Brain pericyte (primary cell): ENCODE measurements around the gene TERB2.
A peak's percentile ranks its signal among the peaks of the same experiment; 100 is the strongest.
"Not testable (repeated sequence)": the region's sequence is repeated elsewhere in the genome, so short reads cannot be mapped to it uniquely, and the experiment has no call there.

Experiments used
- DNase-seq: peaks from one replicate; pipeline ENCODE4 v3.0.0-alpha.2; 2012; ENCODE audit warnings: low read depth, low spot score

The TERB2 gene

GRCh38 chr15:45003731-45004410 is 47.4 kb downstream of the TERB2 start:
- not testable (repeated sequence) for DNase-seq

DNA sequence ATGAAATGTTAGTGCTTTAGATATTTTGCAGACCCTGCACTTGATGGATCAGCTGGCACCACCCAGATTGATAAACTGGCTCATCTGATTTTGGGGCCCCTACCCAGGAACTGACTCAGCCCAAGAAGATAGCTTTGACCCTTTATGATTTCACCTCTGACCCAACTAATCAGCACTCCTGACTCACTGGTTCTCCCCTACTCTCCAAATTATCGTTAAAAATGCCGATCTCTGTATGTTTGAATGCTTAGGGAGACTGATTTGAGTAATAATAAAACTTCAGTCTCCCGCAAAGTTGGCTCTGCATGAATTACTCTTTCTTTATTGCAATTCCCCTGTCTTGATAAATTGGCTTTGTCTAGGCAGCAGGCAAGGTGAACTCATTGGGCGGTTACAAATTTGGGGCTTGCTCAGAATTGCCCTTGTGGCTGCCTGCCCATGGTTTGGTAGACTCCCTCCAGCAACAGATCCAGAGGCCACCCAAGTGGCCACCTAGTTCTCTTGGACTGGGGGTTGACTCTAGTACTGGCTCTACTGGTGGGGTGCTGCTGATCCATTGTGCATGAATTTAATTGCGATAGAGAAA is 48.2 kb downstream of the TERB2 start:
- not testable (repeated sequence) for DNase-seq

GRCh38 chr15:45009046-45009445 is 52.6 kb downstream of the TERB2 start:
- no peak for DNase-seq

DNA sequence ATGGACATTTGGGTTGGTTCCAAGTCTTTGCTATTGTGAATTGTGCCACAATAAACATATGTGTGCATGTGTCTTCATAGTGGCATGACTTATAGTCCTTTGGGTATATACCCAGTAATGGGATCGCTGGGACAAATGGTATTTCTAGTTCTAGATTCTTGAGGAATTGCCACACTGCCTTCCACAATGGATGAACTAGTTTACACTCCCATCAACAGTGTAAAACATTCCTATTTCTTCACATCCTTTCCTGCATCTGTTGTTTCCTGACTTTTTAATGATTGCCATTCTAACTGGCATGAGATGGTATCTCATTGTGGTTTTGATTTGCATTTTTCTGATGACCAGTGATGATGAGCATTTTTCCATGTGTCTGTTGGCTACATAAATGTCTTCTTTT is 58.6 kb downstream of the TERB2 start:
- DNase-seq = not testable (repeated sequence)

DNA sequence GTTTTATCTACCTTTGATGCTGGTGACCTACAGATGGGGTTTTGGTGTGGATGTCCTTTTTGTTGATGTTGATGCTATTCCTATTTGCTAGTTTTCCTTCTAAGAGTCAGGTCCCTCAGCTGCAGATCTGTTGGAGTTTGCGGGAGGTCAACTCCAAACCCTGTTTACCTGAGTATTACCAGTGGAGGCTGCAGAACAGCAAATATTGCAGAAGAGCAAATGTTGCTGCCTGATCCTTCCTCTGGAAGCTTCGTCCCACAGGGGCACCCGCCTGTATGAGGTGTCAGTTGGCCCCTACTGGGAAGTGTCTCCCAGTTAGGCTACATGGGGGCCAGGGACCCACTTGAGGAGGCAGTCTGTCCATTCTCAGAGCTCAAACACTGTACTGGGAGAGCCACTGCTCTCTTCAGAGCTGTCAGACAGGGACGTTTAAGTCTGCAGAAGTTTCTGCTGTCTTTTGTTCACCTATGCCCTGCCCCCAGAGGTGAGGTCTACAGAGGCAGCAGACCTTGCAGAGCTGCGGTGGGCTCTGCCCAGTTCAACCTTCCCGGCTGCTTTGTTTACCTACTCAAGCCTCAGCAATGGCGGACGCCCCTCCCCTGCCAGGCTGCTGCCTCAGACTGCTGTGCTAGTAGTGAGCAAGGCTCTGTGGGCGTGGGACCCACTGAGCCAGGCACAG is 63.9 kb downstream of the TERB2 start:
- DNase-seq = not testable (repeated sequence)

DNA sequence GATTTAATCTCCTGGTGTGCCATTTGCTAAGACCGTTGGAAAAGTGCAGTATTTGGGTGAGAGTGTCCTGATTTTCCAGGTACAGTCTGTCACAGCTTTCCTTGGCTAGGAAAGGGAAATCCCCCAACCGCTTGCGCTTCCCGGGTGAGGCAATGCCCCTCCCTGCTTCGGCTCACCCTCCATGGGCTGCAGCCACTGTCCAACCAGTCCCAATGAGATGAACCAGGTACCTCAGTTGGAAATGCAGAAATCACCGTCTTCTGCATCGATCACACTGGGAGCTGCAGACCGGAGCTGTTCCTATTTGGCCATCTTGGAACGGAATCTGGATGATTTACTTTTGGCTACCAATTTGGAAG is 64.4 kb downstream of the TERB2 start:
- DNase-seq = not testable (repeated sequence)

- DNase-seq = no peak
Observed at GRCh38 chr15:45021348-45021747, 64.9 kb downstream of the TERB2 start.

DNA sequence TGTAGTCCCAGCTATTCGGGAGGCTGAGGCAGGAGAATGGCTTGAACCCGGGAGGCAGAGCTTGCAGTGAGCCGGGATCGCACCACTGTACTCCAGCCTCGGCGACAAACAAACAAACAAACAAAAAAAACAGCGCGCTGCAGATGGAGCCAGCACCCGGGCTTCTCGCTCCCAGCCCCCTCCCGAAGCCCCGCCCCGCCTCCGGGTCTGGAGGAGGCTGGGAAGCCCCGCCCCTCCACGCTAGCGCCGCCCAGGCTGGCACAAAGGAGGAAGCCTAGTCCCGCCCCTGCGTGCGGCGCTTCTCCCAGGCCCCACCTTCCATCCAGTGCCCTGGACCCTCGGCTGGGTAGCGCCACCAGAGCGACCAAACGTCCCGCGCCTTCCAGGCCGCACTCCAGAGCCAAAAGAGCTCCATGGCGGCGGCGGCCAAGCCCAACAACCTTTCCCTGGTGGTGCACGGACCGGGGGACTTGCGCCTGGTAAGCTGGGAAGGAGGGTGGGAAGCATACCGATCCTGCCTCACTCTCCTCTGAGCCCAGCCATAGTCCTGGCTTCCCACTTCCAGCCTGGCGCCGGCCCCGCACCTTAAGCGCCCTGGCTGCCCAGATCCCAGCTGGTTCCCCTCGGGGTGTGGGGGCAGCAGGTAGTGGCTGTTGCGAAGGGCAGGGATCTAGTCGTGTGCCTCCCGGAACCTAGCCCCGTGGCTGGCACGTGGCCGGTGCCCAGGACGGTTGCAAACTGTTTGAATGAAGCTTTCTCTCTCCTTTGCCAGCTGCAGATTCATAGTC is 66.6 kb downstream of the TERB2 start, which contains the start of gene SORD:
SORD (plus strand) TSS at position 325 of the 788 bp plus-strand sequence; CDS start at position 414, 89 bp downstream.
- DNase-seq = peak; percentile 34

GRCh38 chr15:45023659-45024225 is 67.3 kb downstream of the TERB2 start:
- DNase-seq = peak; percentile 27

- DNase-seq = not testable (repeated sequence)
Observed at GRCh38 chr15:45024649-45025048, 68.2 kb downstream of the TERB2 start.

DNA sequence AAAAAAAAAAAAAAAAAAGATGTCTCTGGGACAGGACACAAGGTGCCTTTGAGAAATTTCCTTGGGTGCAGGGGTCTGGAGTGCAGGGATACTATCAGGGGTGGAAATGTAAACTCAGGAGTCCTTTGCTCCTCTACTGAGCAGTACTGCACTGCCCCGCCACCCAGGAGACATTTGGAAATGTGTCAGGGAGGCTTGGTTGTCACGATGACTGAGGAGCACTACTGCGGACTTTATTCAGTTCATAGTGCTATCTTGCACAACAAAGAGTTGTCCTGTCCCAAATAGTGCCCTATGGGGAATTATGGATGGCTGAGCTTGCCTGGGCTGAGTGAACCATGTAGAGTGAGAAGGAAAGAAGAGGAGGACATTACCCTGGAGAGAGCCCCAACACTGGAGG is 69.1 kb downstream of the TERB2 start:
- not testable (repeated sequence) for DNase-seq

DNA sequence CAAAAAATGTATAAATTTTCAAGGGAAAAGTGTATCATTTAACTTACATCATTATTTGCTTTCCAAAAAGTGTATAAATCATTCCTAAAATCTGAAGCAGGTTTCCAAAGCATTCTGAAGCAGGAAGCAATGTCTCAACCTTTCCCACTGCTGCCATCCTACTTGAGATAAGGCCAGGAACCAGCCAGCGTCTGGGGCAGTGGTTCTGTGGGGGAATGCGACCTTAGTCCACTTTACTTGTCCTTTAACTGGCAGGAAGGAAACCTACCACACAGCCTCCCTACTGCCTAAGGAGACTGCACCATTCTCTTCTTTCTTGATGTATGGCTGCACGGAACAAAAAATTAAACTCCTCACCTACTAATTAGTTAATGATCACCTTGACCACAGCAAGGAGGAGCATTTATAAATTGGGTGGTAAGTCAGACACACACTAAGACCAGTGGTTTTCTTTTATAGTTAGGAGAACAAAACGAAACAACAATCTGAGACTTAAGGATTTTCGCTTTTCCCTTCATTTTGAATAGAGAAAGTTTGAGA is 70.2 kb downstream of the TERB2 start:
- no peak for DNase-seq

- DNase-seq = no peak
Observed at GRCh38 chr15:45027220-45027619, 70.7 kb downstream of the TERB2 start.
